ENCODE data around the gene MAP2K7.

- no peak; the same call in 1 of the 2 replicates for TF ChIP-seq CTCF (IDR thresholded peaks at IDR 0.05)
- no peak for TF ChIP-seq AFF4 (CRISPR knock-in tag; IDR thresholded peaks at IDR 0.05; ENCODE audit: borderline replicate concordance)
- no peak for TF ChIP-seq MAX (CRISPR knock-in tag; IDR thresholded peaks at IDR 0.05)
- no peak for TF ChIP-seq SMAD3 (CRISPR knock-in tag; IDR thresholded peaks at IDR 0.05; ENCODE audit: borderline replicate concordance)
- no peak for TF ChIP-seq ZNF512 (CRISPR knock-in tag; IDR thresholded peaks at IDR 0.05; ENCODE audit: borderline replicate concordance)
- no peak for TF ChIP-seq NR3C1 (CRISPR knock-in tag; conservative IDR thresholded peaks at IDR 0.05; ENCODE audit: low read depth)
- TF ChIP-seq ZNF263 (CRISPR knock-in tag; IDR thresholded peaks at IDR 0.05; ENCODE audit: low read depth) = no peak
- no peak for TF ChIP-seq NR2C2 (CRISPR knock-in tag; IDR thresholded peaks at IDR 0.05)
- TF ChIP-seq ETV6 (CRISPR knock-in tag; IDR thresholded peaks at IDR 0.05) = no peak
- TF ChIP-seq CBFB (CRISPR knock-in tag; IDR thresholded peaks at IDR 0.05; ENCODE audit: low read depth) = no peak
- TF ChIP-seq PRRX2 (CRISPR knock-in tag; IDR thresholded peaks at IDR 0.05) = no peak
- no peak for TF ChIP-seq NR1H2 (CRISPR knock-in tag; IDR thresholded peaks at IDR 0.05)
Observed at GRCh38 chr19:7921967-7922835, 18.5 kb downstream of the MAP2K7 start.
